ENCODE data around the gene WNK2. TPM values are rescaled to one million over a fixed set of nuclear protein-coding genes. Genes with fewer than 3 reads are reported as not detected.

Gene WNK2
- polyA plus RNA-seq, 3 donors: 0.40 TPM; not detected in 2

GRCh38 chr9:93286252-93287188 is 102.6 kb downstream of the WNK2 start:
- Mint-ChIP-seq H3K4me3 (no peak overlapping the region), H3K27me3 (ENCODE audit: low read depth in 3 of 3) (peaks cover 28 to 38% (median 38%) of the 10 kb centered on the region in 3 donors), H3K4me1 (no peaks in the 10 kb centered on the region), H3K9me3 (peaks cover 0 to 11% (median 0%) of the 10 kb centered on the region in 7 donors), H3K36me3 (no peaks in the 10 kb centered on the region), H3K27ac (no peak overlapping the region)
- H3K9ac ChIP-seq (ENCODE audit: insufficient read depth, low read length, poor library complexity, severe bottlenecking): no peak overlapping the region
- H3K4me3 ChIP-seq (replicated peaks in 1 of 3; ENCODE audit: low read depth in 2 of 3, low read length in 3 of 3): no peak overlapping the region
- no peaks in the 10 kb centered on the region for H3K36me3 ChIP-seq (replicated peaks in 1 of 2; ENCODE audit: control insufficient read depth in 1 of 2, insufficient read depth in 2 of 2, low read length in 2 of 2)
- intact Hi-C loops (cut with micrococcal nuclease): no loop called here
- H3K27me3 ChIP-seq (ENCODE audit: control insufficient read depth in 2 of 2, insufficient read depth in 2 of 2, low read length in 2 of 2): peaks cover 16 to 33% of the 10 kb centered on the region in 2 donors
- H2AFZ ChIP-seq (ENCODE audit: insufficient read depth, low read depth, low read length, poor library complexity, severe bottlenecking): no peak overlapping the region
- H3K4me1 ChIP-seq (ENCODE audit: control insufficient read depth in 1 of 2, insufficient read depth in 2 of 2, low read length in 2 of 2): no peaks in the 10 kb centered on the region
- no peak overlapping the region for H3K4me2 ChIP-seq (replicated peaks; ENCODE audit: extremely low read depth, low read length, poor library complexity, severe bottlenecking)
- H3K79me2 ChIP-seq (ENCODE audit: insufficient read depth, low read length): no peaks in the 10 kb centered on the region
- H3K9me3 ChIP-seq (replicated peaks in 1 of 2; ENCODE audit: control insufficient read depth in 1 of 2, insufficient read depth in 1 of 2, low read length in 2 of 2): no peaks in the 10 kb centered on the region
- TF ChIP-seq CTCF (IDR thresholded peaks at IDR 0.05): no peak
- WGBS (ENCODE audit: insufficient coverage): no CpG with 5 or more reads among the region's 6 CpGs
- no peak for DNase-seq
- no peak overlapping the region for H3K27ac ChIP-seq (ENCODE audit: low read depth in 1 of 2, low read length in 2 of 2)
- no peaks in the 10 kb centered on the region for H4K20me1 ChIP-seq (ENCODE audit: insufficient read depth, low read length)

GRCh38 chr9:93287189-93287552 is 103.2 kb downstream of the WNK2 start:
- Histone ChIP-seq H3K79me2 (ENCODE audit: insufficient read depth, low read length) (no peaks in the 10 kb centered on the region), H3K27ac (ENCODE audit: low read depth in 1 of 2, low read length in 2 of 2) (no peak overlapping the region), H3K27me3 (ENCODE audit: control insufficient read depth in 2 of 2, insufficient read depth in 2 of 2, low read length in 2 of 2) (peaks cover 9 to 27% of the 10 kb centered on the region in 2 donors), H3K4me3 (replicated peaks in 1 of 3; ENCODE audit: low read depth in 2 of 3, low read length in 3 of 3) (no peak overlapping the region), H2AFZ (ENCODE audit: insufficient read depth, low read depth, low read length, poor library complexity, severe bottlenecking) (no peak overlapping the region), H4K20me1 (ENCODE audit: insufficient read depth, low read length) (no peaks in the 10 kb centered on the region), H3K36me3 (replicated peaks in 1 of 2; ENCODE audit: control insufficient read depth in 1 of 2, insufficient read depth in 2 of 2, low read length in 2 of 2) (no peaks in the 10 kb centered on the region), H3K4me2 (replicated peaks; ENCODE audit: extremely low read depth, low read length, poor library complexity, severe bottlenecking) (no peak overlapping the region), H3K4me1 (ENCODE audit: control insufficient read depth in 1 of 2, insufficient read depth in 2 of 2, low read length in 2 of 2) (no peaks in the 10 kb centered on the region), H3K9ac (ENCODE audit: insufficient read depth, low read length, poor library complexity, severe bottlenecking) (no peak overlapping the region), H3K9me3 (replicated peaks in 1 of 2; ENCODE audit: control insufficient read depth in 1 of 2, insufficient read depth in 1 of 2, low read length in 2 of 2) (no peaks in the 10 kb centered on the region)
- Mint-ChIP-seq H3K27me3 (ENCODE audit: low read depth in 3 of 3) (peaks cover 21 to 33% (median 31%) of the 10 kb centered on the region in 3 donors), H3K36me3 (no peaks in the 10 kb centered on the region), H3K9me3 (peaks cover 0 to 11% (median 0%) of the 10 kb centered on the region in 7 donors), H3K4me1 (no peaks in the 10 kb centered on the region), H3K4me3 (no peak overlapping the region), H3K27ac (no peak overlapping the region)
- TF ChIP-seq CTCF (IDR thresholded peaks at IDR 0.05): no peak
- WGBS (ENCODE audit: insufficient coverage): 91% methylated on average over 9 of the region's 10 CpGs
- intact Hi-C loops (cut with micrococcal nuclease): no loop called here
- DNase-seq: peak in 1 of 3 donors; percentile 1

Measured in CD14-positive monocyte (primary cell).